ENCODE data around the gene FAM133A.

FAM133A gene

DNA sequence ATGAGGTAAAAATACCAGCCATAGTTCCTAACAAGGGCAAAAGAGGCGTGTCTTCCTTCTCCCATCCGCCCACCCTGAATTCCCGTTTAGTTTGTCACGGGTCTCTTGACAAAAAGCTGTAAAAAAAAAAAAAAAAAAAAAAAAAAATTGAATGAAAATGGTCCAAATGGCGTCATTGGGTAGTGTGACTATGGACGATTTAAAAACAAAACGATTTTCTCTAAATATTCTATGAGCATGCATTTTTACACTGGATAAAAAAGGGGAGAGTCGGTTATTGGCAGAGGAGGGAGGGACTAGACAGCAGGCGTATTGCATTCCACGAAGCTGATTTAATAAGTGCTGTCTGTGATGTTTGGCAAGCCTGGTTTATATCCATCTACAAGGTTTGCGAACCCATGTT, at the start of gene FAM133A:
FAM133A (plus strand) TSS at position 338 of the 403 bp plus-strand sequence. CDS start 35,214 bp downstream, outside the sequence.
- no peak for DNase-seq

DNA sequence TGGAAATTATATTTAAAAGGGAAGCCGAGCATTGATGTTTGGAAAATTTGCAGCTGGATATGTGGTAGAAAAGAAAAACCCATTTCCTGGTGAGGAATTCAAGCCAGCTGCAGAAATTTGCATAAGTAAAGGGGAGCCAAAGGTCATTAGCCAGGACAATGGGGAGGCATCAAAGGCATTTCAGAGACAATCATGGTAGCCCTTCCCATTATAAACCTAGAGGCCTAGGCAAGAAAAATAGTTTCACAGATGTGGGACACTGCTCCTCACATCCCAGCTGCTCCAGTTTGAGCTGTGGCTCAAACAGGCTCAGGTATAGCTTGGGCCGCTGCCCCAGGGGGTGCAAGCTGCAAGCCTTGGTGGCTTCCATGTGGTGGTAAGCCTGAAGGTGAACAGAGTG, 36.4 kb upstream of the FAM133A start:
- no peak for DNase-seq

DNA sequence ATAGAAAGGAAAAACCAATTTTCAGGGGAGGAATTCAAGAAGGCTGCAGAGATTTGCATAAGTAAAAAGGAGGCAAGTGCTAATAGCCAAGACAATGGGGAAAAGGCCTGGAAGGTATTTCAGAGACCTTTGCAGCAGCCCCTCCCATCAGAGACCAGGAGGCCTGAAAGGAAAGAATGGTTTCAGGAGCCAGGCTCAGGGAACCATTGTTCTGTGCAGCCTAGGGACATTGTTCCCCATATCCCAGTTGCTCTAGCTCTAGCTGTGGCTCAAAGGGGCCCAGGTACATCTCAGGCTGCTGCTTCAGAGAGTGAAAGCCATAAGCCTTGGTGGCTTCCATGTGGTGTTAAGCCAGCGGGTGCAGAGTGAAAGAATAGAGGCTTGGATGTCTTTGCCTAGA, 24.6 kb upstream of the FAM133A start:
- no peak for DNase-seq

DNA sequence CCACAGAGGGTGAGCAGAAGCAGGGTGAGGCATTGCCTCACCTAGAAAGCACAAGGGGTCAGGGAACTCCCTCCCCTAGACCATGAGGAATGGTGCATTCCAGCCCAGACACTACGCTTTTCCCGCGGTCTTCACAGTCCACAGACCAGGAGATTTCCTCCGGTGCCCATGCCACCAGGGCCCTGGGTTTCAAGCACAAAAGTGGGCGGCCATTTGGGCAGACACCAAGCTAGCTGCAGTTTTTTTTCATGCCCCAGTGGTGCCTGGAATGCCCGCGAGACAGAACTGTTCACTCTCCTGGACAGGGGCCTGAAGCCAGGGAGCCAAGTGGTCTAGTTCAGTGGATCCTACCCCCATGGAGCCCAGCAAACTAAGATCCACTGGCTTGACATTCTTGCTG, 13.4 kb upstream of the FAM133A start:
- DNase-seq = no peak

DNA sequence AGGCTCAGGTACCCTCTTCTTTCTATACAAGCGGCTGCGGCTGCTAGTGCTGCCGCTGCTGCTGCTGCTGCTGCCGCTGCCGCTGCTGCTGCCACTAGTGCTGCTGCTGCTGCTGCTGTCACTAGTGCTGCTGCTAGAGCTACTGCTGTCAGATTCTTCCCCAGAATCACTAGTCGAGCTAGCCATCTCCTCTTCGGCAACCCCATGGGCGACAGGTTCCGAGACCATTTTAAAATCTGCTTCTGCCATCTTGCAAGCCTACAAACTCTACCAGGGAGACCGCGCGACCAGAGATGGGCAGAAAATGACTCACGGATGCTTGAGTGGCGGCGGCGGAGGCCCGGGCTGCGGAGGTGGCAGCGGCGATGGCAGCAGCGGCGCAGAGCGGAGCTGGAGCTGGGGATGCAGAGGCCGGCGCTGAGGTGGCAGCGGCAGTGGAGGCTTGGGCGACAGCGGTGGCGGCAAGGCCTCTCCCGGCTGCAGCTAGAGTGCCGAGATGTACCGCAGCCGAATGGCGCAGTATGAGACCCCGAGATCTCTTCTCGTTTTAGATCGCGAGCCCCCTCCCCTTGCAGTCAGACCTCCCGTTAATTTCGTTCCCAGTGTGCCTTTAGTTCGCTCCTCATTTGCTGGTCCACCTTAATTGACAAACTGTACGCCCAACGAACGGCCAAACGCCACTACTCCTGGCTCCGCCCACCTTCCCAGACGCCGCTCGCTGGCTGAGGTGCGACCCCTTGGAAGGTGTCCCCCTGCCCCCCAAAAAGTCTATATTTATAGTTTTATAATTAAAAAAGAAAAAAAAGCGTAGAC, 744 bp upstream of the FAM133A start, which contains the start of gene NAP1L3:
NAP1L3 (minus strand) TSS at position 523 of the 813 bp plus-strand sequence; CDS start at position 249, 274 bp downstream.
- peak; percentile 95 for DNase-seq

DNA sequence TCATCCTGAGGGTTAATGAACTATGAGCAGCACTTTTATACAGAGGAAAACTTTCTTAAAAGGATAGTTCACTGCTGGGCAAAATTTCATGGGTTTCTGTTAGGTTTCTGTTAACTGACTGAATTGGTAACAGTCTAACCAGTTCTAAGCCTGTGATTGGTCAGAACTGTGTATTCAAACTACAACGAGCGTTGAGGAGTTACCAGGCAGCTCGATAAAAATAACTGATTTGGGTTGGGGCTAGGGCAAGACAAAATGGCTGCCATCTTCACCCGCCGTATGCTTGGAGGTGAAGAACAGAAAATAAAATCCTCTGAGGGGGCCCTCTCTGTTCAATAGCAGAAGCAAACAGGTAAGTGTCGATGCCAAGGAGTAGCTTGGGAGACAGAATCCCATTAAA, 22.0 kb downstream of the FAM133A start:
- peak; percentile 87 for DNase-seq

DNA sequence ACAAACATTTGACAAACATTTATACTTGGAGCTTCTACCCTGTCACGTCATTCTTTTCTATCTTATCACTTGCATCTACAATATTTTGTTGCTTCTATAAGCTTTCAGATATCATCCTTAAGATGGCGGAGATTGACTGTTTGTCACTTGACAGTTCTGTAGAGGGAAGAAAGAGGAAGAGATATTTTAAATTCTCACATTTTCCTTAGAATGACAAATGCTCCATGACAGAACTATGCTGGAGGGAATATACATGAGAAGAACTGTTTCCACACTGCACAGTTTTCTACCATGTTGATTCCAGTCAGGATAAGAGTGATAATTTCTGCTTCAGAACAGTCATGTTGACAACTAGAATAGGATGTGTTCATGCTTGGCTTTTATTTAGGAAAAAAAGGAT, 29.7 kb downstream of the FAM133A start:
- DNase-seq = no peak

DNA sequence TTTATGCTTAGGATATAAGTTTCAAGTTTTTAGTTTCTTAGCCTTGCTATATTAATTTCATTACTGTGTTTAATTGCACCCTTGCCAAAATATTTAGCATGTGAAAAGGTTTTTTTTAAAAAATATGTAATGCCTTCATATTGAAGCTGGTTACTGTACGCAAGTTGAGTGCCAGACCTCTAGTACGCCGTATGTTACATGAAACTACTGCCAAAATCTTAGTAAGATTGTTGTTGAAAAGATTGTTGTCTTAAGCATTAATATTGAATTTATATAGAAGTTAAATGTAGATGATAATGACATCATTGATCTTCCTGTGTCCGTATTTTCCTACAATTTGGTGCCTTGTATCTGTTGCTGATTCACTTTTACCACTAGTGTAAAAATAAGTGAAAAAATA, 37.1 kb downstream of the FAM133A start:
- DNase-seq = no peak

DNA sequence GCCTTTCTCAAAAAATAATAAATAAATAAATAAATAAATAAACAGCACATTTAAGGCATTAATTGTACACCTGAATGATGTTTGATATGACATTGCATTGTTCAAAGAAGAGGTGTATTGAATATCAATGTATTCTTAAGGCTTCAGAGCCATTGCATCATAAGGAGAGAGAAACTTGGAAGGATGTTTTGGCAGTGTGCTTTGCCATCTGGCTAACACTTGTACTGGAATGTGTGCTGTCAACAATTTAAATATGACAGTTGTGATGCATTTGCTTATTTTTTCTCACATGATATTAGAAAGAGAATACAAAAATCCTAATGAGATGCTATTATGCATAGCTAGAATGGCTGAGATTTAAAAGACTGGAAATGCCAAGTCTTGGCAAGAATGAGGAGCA, 67.8 kb downstream of the FAM133A start:
- no peak for DNase-seq

DNA sequence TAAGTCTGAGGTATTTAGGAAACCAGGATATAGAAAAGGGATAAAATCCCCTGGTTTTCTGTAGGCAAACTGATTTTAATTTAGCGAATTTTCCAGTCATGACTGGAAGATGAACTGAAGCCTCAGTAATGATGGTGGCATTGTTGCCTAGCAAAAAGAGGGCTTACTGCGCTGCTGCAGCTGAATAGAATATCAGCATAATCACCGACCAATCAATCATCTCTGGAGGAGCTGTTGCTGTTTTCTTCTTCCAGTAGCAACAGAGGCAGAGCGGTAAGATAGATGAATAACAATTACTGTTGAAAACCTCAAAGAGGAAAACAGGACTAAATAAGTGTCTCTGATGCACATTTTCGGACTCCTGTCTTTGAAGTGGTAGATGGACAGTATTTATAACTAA, 86.2 kb downstream of the FAM133A start:
- DNase-seq = no peak

All from NCI-H2227 treated with DMSO at 0.1 percent for 48 hours (cell line).